Kidney (tissue), 14 donors: ENCODE data around the gene INPP4A. TPM values are rescaled to one million over a fixed set of nuclear protein-coding genes. Genes with fewer than 3 reads are reported as not detected.

Source experiments
- DNase-seq, 5 donors: peaks; one replicate each; pipeline ENCODE4 v3.0.0-alpha.2; 2013 to 2020
- FAIRE-seq: peaks from 2 replicates; lab custom pipeline; 2012; peaks lifted over from hg19 to GRCh38; lab: Jason Lieb, UNC
- H3K27ac ChIP-seq, 2 donors: one replicate each; pipeline ENCODE4 v1.7.0; 2013; ENCODE audit warnings: low read depth in 2 of 2, low read length in 2 of 2, inconsistent platforms in 1 of 2
- H3K27me3 ChIP-seq: one replicate; pipeline ENCODE4 v1.7.1; 2013; ENCODE audit warnings: low read length, inconsistent platforms; ENCODE audit not compliant: control insufficient read depth, insufficient read depth
- H3K36me3 ChIP-seq, 3 donors: one replicate each; pipeline versions ENCODE4 v1.7.0 to v1.7.1; 2013; ENCODE audit warnings: low read length in 3 of 3, control low read depth in 1 of 3, inconsistent platforms in 1 of 3; ENCODE audit not compliant: insufficient read depth in 3 of 3, control insufficient read depth in 2 of 3
- H3K4me1 ChIP-seq, 3 donors: one replicate each; pipeline versions ENCODE4 v1.7.0 to v1.7.1; 2013; ENCODE audit warnings: low read length in 3 of 3, inconsistent platforms in 1 of 3, low read depth in 1 of 3; ENCODE audit not compliant: control insufficient read depth in 2 of 3, insufficient read depth in 2 of 3
- H3K4me3 ChIP-seq, 3 donors: one replicate each; pipeline versions ENCODE4 v1.7.0 to v1.8.1; 2013; ENCODE audit warnings: low read length in 3 of 3, control low read depth in 1 of 3, inconsistent platforms in 1 of 3
- H3K9ac ChIP-seq, 3 donors: one replicate each; pipeline versions ENCODE4 v1.7.0 to v1.7.1; 2013; ENCODE audit warnings: low read length in 3 of 3, control low read depth in 1 of 3, inconsistent platforms in 1 of 3
- H3K9me3 ChIP-seq, 3 donors: one replicate each; pipeline versions ENCODE4 v1.7.0 to v1.7.1; 2013; ENCODE audit warnings: low read length in 3 of 3, control low read depth in 1 of 3, inconsistent platforms in 1 of 3; ENCODE audit not compliant: control insufficient read depth in 2 of 3, insufficient read depth in 1 of 3
- intact Hi-C: fragments of 100-400 bp; cut with DNase I; formaldehyde crosslinking; loops from one replicate; pipeline ENCODE4 v1.11.1; 2022
- polyA plus RNA-seq: library from polyadenylated mRNA; stranded (reverse); fragments of 350-450 nt; fragmentation: Illumina TruSeq; extraction: RNeasy Lipid Tissue Mini Kit (QIAGEN cat#74804); gene quantifications from one replicate; pipeline ENCODE4 v1.2.3, GENCODE V29; 2014; ENCODE audit warnings: low read depth, low replicate concordance; ENCODE audit not compliant: insufficient read depth
- total RNA-seq: library from RNA; stranded (reverse); fragmentation: NEBNext Ultra II Directional; extraction: Animal tissue kit (Norgen Biotek cat#: 25700); gene quantifications from one replicate; pipeline ENCODE4 v1.2.1, GENCODE V29; 2021
- TF ChIP-seq, protein P1 (sequence below): IDR thresholded peaks from 3 replicates; pipeline ENCODE4 v1.5.1; 2012; ENCODE audit warnings: mild to moderate bottlenecking, moderate library complexity, borderline replicate concordance; ENCODE audit not compliant: insufficient read depth; ENCODE audit errors: extremely low read depth
- donor health status: control.
- donor health status: control.
- donor health status: control.
- donor health status: control.
- donor health status: control.
- donor health status: DM: yes; HTN: yes; CAD: no.
- donor health status: Normal renal cell carcinoma (clear cell type).

Gene INPP4A
- total and polyA plus RNA-seq, 2 donors from 2014 or later: 4.1 to 27.9 TPM

DNA sequence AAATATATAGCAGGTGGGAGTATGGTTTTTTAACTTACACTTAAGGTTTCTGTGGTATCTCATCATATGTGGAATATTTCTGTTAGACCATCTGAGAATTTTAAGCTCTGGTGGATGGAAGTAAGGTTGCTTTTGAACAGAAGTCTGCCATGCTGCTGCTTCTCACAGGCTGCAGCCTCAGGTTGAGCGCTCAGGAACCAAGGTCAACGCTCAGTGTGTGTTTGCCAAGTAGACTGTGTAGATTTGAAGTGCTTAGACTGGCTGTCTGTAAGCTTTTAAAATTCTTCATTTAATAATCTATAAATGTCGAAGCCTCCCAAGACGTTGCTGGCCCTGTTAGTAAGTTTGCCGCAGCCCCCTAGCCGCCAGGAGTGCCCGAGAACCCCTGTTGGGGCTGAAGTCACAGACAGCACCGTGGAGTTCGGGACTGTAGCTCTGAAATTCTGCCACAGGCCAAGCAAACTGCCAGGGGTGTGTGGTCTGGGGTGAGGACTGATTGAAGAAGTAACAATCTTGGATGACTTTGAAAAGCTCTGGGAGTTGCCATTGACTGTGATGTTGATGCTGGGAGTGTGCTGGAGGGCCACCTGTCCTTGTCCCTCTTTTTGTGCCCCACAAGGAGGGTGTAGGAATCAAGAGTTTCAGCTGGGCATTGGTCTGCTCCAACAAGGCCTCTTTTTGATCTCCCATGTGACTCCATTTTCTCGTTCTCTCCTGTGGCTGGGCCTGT lies 26.9 kb downstream of the INPP4A start:
- intact Hi-C loops: no loop called here
- no peak for DNase-seq
- Histone ChIP-seq H3K9me3 (no peaks in the 10 kb centered on the region), H3K27ac (no peak overlapping the region), H3K36me3 (no peaks in the 10 kb centered on the region), H3K4me3 (no peak overlapping the region), H3K27me3 (no peaks in the 10 kb centered on the region), H3K4me1 (peaks cover 0 to 12% (median 4%) of the 10 kb centered on the region in 3 donors), H3K9ac (no peak overlapping the region)
- TF ChIP-seq, protein P1, sequence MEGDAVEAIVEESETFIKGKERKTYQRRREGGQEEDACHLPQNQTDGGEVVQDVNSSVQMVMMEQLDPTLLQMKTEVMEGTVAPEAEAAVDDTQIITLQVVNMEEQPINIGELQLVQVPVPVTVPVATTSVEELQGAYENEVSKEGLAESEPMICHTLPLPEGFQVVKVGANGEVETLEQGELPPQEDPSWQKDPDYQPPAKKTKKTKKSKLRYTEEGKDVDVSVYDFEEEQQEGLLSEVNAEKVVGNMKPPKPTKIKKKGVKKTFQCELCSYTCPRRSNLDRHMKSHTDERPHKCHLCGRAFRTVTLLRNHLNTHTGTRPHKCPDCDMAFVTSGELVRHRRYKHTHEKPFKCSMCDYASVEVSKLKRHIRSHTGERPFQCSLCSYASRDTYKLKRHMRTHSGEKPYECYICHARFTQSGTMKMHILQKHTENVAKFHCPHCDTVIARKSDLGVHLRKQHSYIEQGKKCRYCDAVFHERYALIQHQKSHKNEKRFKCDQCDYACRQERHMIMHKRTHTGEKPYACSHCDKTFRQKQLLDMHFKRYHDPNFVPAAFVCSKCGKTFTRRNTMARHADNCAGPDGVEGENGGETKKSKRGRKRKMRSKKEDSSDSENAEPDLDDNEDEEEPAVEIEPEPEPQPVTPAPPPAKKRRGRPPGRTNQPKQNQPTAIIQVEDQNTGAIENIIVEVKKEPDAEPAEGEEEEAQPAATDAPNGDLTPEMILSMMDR: no peak
- FAIRE-seq: no peak

DNA sequence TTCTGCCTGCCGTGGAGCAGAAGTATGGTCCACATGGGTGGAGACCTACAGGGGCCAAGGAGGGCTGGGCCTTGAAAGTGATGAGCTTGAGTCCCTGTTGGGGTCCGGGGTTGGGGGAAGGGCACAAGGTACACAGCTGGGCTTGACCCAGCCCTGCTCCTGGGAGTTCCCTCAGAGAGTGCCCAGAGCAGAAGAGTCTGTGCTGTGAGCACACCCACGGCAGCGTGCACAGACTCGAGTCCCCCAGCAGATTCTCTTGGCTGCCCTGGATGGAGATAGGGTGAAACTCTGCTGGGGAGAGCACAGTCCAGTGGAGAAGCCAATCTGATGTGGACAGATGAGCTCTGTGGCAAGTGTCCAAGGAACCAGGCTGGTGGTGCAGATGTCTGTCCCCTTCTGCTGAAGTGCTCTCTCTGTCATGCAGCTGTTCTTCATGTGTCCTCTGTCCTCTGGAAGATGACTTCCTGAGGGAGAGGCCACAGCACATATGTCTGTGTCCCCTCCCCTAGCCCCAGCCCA lies 27.5 kb downstream of the INPP4A start:
- H3K4me1 ChIP-seq: peaks cover 0 to 12% (median 3%) of the 10 kb centered on the region in 3 donors
- H3K9me3 ChIP-seq: no peaks in the 10 kb centered on the region
- H3K27me3 ChIP-seq: no peaks in the 10 kb centered on the region
- no peaks in the 10 kb centered on the region for H3K36me3 ChIP-seq
- H3K4me3 ChIP-seq: no peak overlapping the region
- DNase-seq: no peak
- no peak for FAIRE-seq
- no peak overlapping the region for H3K9ac ChIP-seq
- intact Hi-C loops: no loop called here
- no peak overlapping the region for H3K27ac ChIP-seq
- TF ChIP-seq, protein P1: no peak

DNA sequence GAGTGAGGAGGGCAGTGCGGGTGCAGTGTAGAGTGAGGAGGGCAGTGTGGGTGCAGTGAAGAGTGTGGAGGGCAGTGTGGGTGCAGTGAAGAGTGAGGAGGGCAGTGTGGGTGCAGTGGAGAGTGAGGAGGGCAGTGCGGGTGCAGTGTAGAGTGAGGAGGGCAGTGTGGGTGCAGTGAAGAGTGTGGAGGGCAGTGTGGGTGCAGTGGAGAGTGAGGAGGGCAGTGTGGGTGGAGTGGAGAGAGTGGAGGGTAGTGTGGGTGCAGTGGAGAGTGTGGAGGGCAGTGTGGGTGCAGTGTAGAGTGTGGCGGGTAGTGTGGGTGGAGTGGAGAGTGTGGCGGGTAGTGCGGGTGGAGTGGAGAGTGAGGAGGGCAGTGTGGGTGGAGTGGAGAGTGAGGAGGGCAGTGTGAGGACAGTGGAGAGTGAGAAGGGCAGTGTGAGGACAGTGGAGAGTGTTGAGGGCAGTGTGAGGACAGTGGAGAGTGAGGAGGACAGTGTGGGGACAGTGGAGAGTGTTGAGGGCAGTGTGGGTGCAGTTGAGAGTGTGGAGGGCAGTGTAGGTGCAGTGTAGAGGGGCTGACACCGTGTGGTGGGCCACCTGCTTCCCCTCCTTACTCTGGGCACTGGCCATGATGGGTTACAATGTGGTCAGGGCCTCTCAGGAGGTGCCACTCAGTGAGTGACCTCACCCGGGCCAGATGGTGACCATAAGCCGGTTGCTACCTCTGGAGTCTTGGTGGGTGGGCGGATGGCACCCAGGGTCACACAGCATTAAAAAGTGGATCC lies 28.5 kb downstream of the INPP4A start:
- intact Hi-C loops: no loop called here
- FAIRE-seq (no peak), DNase-seq (no peak)
- no peaks in the 10 kb centered on the region for H3K9me3 ChIP-seq
- no peak overlapping the region for H3K9ac ChIP-seq
- no peak overlapping the region for H3K4me3 ChIP-seq
- H3K27ac ChIP-seq: no peak overlapping the region
- H3K27me3 ChIP-seq: no peaks in the 10 kb centered on the region
- TF ChIP-seq, protein P1: no peak
- H3K36me3 ChIP-seq: no peaks in the 10 kb centered on the region
- peaks cover 0 to 12% (median 2%) of the 10 kb centered on the region in 3 donors for H3K4me1 ChIP-seq
